WTC11 (cell line): ENCODE measurements around the gene CYB561A3.

Experiments
- CTCF ChIP-seq: fragments of 200-600 bp; IDR thresholded peaks from 2 replicates; pipeline ENCODE4 v1.8.0; 2022; ENCODE audit warnings: antibody characterized with exemption
- PRRX2 ChIP-seq: fragments of 250-450 bp; sonication (Bioruptor Pico); IDR thresholded peaks from 2 replicates; pipeline ENCODE4 v1.8.0; 2021; ENCODE audit warnings: mild to moderate bottlenecking
- SP1 ChIP-seq: sonication (generic); formaldehyde crosslinking; conservative IDR thresholded peaks from 2 replicates; pipeline ENCODE4 v1.8.1; 2022; ENCODE audit warnings: missing genetic modification reagents
- ZBTB21 ChIP-seq: sonication (generic); formaldehyde crosslinking; IDR thresholded peaks from 2 replicates; pipeline ENCODE4 v1.8.1; 2023; ENCODE audit warnings: mild to moderate bottlenecking, missing genetic modification reagents, borderline replicate concordance
- TF ChIP-seq, protein P1 (sequence below): fragments of 250-450 bp; sonication (Bioruptor Pico); IDR thresholded peaks from 2 replicates; pipeline ENCODE4 v1.9.0; 2021; ENCODE audit warnings: moderate library complexity, mild to moderate bottlenecking, inconsistent platforms, borderline replicate concordance
- TF ChIP-seq, protein P2 (sequence below): sonication (generic); formaldehyde crosslinking; IDR thresholded peaks from 2 replicates; pipeline ENCODE4 v1.8.1; 2022; ENCODE audit warnings: low read depth, missing genetic modification reagents, borderline replicate concordance

DNA sequence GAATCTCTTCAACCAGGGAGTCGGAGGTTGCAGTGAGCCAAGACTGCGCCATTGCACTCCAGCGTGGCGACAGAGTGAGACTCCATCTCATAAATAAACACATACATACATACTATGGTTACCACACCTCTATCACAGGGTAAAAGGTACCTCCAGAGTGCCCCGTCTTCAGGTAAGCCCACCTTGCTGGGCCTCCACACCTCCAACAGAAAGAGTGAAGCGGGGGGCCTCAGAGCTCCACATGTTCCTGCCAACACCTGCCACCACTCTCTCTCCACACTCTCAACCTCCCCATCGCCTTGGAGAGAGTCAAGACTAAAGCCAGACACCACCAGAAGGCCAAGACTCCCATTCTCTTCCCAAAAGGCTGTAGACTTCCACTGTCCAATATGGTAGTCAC, 56.3 kb downstream of the CYB561A3 start:
- TF ChIP-seq CTCF (no peak), ZBTB21 (CRISPR knock-in tag) (no peak), PRRX2 (CRISPR knock-in tag) (no peak), SP1 (CRISPR knock-in tag) (no peak)
- TF ChIP-seq, protein P1, sequence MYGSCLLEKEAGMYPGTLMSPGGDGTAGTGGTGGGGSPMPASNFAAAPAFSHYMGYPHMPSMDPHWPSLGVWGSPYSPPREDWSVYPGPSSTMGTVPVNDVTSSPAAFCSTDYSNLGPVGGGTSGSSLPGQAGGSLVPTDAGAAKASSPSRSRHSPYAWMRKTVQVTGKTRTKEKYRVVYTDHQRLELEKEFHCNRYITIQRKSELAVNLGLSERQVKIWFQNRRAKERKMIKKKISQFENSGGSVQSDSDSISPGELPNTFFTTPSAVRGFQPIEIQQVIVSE, result no peak
- TF ChIP-seq, protein P2, sequence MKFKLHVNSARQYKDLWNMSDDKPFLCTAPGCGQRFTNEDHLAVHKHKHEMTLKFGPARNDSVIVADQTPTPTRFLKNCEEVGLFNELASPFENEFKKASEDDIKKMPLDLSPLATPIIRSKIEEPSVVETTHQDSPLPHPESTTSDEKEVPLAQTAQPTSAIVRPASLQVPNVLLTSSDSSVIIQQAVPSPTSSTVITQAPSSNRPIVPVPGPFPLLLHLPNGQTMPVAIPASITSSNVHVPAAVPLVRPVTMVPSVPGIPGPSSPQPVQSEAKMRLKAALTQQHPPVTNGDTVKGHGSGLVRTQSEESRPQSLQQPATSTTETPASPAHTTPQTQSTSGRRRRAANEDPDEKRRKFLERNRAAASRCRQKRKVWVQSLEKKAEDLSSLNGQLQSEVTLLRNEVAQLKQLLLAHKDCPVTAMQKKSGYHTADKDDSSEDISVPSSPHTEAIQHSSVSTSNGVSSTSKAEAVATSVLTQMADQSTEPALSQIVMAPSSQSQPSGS, result no peak
